Esophagus squamous epithelium (tissue), 5 donors: Measurements from ENCODE around the gene TAS2R31. TPM values are rescaled to one million over a fixed set of nuclear protein-coding genes. Genes with fewer than 3 reads are reported as not detected.
"Not testable (repeated sequence)": the region's sequence is repeated elsewhere in the genome, so short reads cannot be mapped to it uniquely, and the experiment has no call there.

ENCODE experiments used
- DNase-seq: peaks from one replicate; lab custom pipeline; 2025; lab: John Stamatoyannopoulos, UW
- H3K27ac ChIP-seq, 4 donors: fragments of 200-600 bp; sonication (generic); one replicate each; pipeline ENCODE4 v1.5.1; 2016 to 2019; ENCODE audit warnings: mild to moderate bottlenecking in 1 of 4
- H3K27me3 ChIP-seq, 4 donors: fragments of 200-600 bp; sonication (generic); 1 replicate in 3 of 4; 2 replicates in 1 of 4; pipeline versions ENCODE4 v1.5.1 to v1.6.0; 2017 to 2021; ENCODE audit warnings: antibody characterized with exemption in 1 of 4
- H3K36me3 ChIP-seq, 3 donors: fragments of 200-600 bp; sonication (generic); one replicate each; pipeline ENCODE4 v1.5.1; 2016 to 2019
- H3K4me1 ChIP-seq, 3 donors: fragments of 200-600 bp; sonication (generic); one replicate each; pipeline ENCODE4 v1.5.1; 2017 to 2019
- H3K4me3 ChIP-seq, 4 donors: fragments of 200-600 bp; sonication (generic); 1 replicate in 3 of 4; 2 replicates in 1 of 4; pipeline ENCODE4 v1.5.1; 2016 to 2019; ENCODE audit warnings: mild to moderate bottlenecking in 2 of 4, moderate library complexity in 1 of 4
- H3K9me3 ChIP-seq, 3 donors: fragments of 200-600 bp; sonication (generic); one replicate each; pipeline ENCODE4 v1.5.1; 2016 to 2019
- POLR2A ChIP-seq, 4 donors: fragments of 450-650 bp; IDR thresholded peaks; one replicate each; pipeline ENCODE4 v1.6.1; 2017; ENCODE audit warnings: antibody characterized with exemption in 4 of 4, mild to moderate bottlenecking in 4 of 4, moderate library complexity in 3 of 4
- WGBS, 2 donors: methylation state at CpG; one replicate each; pipeline ENCODE4 v1.1.5; 2018; 5-methylcytosine and 5-hydroxymethylcytosine counted together
- intact Hi-C: fragments of 100-400 bp; cut with DNase I; formaldehyde crosslinking; loops from one replicate; pipeline ENCODE4 v1.15.0; 2022
- total RNA-seq, 4 donors: library from RNA; depleted of rRNA; stranded (reverse); fragments of >200 nt; gene quantifications; one replicate each; pipeline ENCODE4 v1.1.0, GENCODE V29; 2016
- TF ChIP-seq, protein P1 (sequence below), 6 experiments: fragments of 450-650 bp in 4 of 6; fragments of 200-600 bp in 2 of 6; sonication (generic) in 2 of 6; IDR thresholded peaks; one replicate each; pipeline ENCODE4 v1.5.1; 2016 to 2019; ENCODE audit warnings: antibody characterized with exemption in 6 of 6, mild to moderate bottlenecking in 4 of 6, moderate library complexity in 4 of 6
- donor health status: DM: yes; HTN: yes; CAD: no.

Gene TAS2R31
- total RNA-seq, 4 donors from 2014 or later, result 1.7 to 6.5 (median 2.8) TPM; not detected in 1

DNA sequence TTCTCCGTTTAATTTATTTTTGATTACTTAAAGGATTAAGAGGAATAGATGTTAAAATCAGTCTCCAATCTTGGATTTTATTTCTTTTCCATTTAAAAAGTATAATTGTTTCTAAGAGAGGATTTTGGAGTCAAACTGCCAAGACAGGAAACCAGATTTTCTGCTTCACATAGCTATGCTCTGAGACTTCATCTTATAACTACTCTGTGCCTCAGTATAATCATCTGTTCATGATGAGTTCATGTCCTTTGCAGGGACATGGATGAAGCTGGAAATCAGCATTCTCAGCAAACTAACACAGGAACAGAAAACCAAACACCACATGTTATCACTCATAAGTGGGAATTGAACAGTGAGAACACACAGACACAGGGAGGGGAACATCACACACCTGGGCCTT lies 9.0 kb upstream of the TAS2R31 start:
- H3K27me3 ChIP-seq, result no peaks in the 10 kb centered on the region
- H3K27ac ChIP-seq, result no peak overlapping the region
- TF ChIP-seq POLR2A (IDR thresholded peaks at IDR 0.05), result no peak
- TF ChIP-seq, protein P1, sequence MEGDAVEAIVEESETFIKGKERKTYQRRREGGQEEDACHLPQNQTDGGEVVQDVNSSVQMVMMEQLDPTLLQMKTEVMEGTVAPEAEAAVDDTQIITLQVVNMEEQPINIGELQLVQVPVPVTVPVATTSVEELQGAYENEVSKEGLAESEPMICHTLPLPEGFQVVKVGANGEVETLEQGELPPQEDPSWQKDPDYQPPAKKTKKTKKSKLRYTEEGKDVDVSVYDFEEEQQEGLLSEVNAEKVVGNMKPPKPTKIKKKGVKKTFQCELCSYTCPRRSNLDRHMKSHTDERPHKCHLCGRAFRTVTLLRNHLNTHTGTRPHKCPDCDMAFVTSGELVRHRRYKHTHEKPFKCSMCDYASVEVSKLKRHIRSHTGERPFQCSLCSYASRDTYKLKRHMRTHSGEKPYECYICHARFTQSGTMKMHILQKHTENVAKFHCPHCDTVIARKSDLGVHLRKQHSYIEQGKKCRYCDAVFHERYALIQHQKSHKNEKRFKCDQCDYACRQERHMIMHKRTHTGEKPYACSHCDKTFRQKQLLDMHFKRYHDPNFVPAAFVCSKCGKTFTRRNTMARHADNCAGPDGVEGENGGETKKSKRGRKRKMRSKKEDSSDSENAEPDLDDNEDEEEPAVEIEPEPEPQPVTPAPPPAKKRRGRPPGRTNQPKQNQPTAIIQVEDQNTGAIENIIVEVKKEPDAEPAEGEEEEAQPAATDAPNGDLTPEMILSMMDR (IDR thresholded peaks at IDR 0.05), result no peak
- H3K4me1 ChIP-seq, result no peaks in the 10 kb centered on the region
- 50 to 65% methylated on average over 1 of the region's 1 CpG for WGBS, 2 donors
- intact Hi-C loops, result no loop called here
- no peaks in the 10 kb centered on the region for H3K9me3 ChIP-seq
- H3K4me3 ChIP-seq, result no peak overlapping the region
- DNase-seq, result no peak
- no peaks in the 10 kb centered on the region for H3K36me3 ChIP-seq

DNA sequence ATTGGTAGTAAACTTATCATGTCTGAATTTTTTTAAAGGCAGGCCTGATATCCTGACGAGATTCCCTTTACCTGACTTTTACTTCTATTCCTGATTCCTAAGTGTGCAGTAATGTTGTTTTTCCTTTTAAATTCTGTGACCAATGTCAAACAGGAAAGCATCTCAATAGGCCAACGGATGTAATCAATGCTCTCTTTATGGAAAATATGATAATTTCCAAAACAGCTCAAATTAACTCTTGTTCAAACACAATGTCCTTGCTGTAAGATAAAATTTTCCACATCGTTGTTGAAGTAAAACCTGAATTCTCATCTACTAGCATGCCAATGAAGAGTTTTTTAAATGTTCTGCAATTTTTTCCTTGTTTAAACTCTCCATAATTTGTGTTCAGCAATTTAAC lies 8.0 kb upstream of the TAS2R31 start:
- H3K27ac ChIP-seq, result no peak overlapping the region
- no peaks in the 10 kb centered on the region for H3K4me1 ChIP-seq
- intact Hi-C loops, result loop anchor here (5.0 kb wide), 1 partner anchor 53 kb away; the partner anchor contains the start of gene TAS2R43
- 55 to 68% methylated on average over 3 of the region's 3 CpGs for WGBS, 2 donors
- DNase-seq, result no peak
- TF ChIP-seq POLR2A (IDR thresholded peaks at IDR 0.05), result no peak
- TF ChIP-seq, protein P1 (IDR thresholded peaks at IDR 0.05), result no peak
- no peaks in the 10 kb centered on the region for H3K36me3 ChIP-seq
- no peaks in the 10 kb centered on the region for H3K9me3 ChIP-seq
- no peaks in the 10 kb centered on the region for H3K27me3 ChIP-seq
- H3K4me3 ChIP-seq, result no peak overlapping the region

DNA sequence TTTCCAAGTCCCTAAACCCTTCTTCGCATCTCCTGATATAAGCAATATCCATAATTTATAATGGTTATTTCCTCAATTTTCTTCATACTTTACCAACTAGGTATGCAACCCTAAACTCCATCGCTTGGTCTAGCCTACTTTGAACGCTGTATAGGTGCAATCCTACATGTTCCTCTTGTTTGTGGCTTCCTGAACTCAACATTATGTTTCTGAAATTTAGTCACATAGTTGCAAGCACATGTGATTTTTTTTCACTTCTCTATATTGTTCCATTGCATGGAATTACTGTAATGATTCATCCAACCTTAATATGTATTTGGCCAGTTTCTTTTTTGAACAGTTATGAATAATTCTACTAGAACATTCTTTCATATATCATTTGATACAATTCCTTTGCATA lies 2.8 kb upstream of the TAS2R31 start:
- intact Hi-C loops, H3K27ac ChIP-seq, H3K27me3 ChIP-seq, H3K4me1 ChIP-seq, H3K9me3 ChIP-seq, H3K4me3 ChIP-seq, DNase-seq: not testable (repeated sequence)
- 84 to 100% methylated on average over 1 of the region's 3 CpGs for WGBS, 2 donors
- H3K36me3 ChIP-seq, result peaks cover 0 to 16% (median 0%) of the 10 kb centered on the region in 3 donors

DNA sequence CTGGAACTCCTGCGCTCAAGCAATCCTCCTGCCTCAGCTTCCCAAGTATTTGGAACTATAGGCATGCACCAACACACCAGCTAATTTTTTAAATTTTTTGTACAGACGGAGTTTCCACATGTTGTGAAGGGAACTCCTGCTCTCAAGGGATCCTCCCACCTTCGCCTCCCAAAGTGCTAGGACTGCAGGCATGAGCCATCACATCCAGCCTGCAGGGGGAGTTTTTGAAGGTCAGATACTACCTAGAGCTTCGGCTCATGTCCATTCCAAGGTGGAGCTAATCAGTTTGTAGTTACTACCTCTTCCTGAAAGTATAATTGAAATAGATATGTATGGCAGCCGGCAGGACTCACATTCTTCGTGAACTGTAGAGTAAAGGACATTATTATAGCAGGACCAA lies 5.1 kb downstream of the TAS2R31 start:
- WGBS, 2 donors, result 95 to 99% methylated on average over 6 of the region's 6 CpGs
- TF ChIP-seq, protein P1 (IDR thresholded peaks at IDR 0.05), result no peak
- TF ChIP-seq POLR2A (IDR thresholded peaks at IDR 0.05), result no peak

DNA sequence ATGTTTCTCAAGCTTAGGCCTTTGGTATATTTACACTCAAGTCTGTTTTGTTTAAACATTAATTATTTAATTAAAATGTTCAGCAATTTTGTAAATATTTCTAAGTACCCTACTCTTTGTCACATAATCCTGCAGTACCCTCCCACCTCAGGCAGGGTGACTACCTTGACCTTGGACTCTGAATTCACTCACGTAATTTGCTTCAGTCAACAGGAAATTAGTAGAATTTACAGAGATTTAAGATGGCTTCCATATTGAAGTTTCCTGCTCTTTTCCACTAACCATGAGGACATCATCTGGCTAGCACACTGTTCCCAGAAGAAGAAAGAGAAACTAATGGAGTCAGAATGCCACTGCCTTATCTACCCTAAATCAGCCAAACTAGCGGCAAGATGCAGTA lies 7.8 kb downstream of the TAS2R31 start:
- Histone ChIP-seq H3K27me3 (no peaks in the 10 kb centered on the region), H3K4me1 (no peaks in the 10 kb centered on the region), H3K4me3 (no peak overlapping the region), H3K9me3 (no peaks in the 10 kb centered on the region), H3K27ac (no peak overlapping the region), H3K36me3 (peaks cover 0 to 19% (median 0%) of the 10 kb centered on the region in 3 donors)
- 77 to 81% methylated on average over 2 of the region's 2 CpGs for WGBS, 2 donors
- TF ChIP-seq POLR2A (IDR thresholded peaks at IDR 0.05), result no peak
- TF ChIP-seq, protein P1 (IDR thresholded peaks at IDR 0.05), result no peak
- no peak for DNase-seq
- intact Hi-C loops, result no loop called here

More for the DNA sequence above, 5.1 kb downstream of the TAS2R31 start:
- H3K36me3 ChIP-seq, result peaks cover 0 to 19% (median 0%) of the 10 kb centered on the region in 3 donors
- no peak overlapping the region for H3K4me3 ChIP-seq
- intact Hi-C loops, result no loop called here
- H3K9me3 ChIP-seq, result no peaks in the 10 kb centered on the region
- no peak overlapping the region for H3K27ac ChIP-seq
- no peak for DNase-seq
- no peaks in the 10 kb centered on the region for H3K27me3 ChIP-seq
- H3K4me1 ChIP-seq, result no peaks in the 10 kb centered on the region

DNA sequence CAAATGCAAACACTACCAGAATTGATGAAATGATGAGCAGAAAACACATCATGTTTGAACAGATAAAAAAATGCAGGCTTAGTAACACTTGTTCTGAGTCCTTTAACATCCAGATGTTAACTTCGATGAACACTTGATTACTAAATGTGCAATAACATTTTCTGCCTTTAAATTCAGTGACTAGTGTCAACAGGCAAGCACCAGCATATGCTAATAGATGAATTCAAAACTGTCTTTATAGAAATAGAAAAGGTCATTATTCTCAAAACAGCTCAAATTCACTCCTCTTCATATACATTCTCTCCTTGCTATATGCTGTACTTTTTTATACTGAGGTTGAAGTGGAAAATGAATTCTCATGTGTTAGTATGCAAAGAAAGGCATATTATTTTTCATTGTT lies 8.7 kb downstream of the TAS2R31 start, which contains the start of gene TAS2R19:
Gene TAS2R19, minus strand, starts transcription at position 101 of the 400 bp plus-strand sequence. Its CDS starts 49 bp downstream, at position 52.
- Histone ChIP-seq H3K27ac (no peak within 1 kb of the TSS), H3K36me3 (peaks cover 0 to 16% (median 0%) of the 10 kb centered on the region in 3 donors), H3K4me1 (no peaks in the 10 kb centered on the region), H3K4me3 (no peak within 1 kb of the TSS), H3K9me3 (no peaks in the 10 kb centered on the region), H3K27me3 (no peaks in the 10 kb centered on the region)
- WGBS, 2 donors, result 52 to 66% methylated on average over 1 of the region's 1 CpG
- intact Hi-C loops, result no loop called here
- no peak for DNase-seq
- TF ChIP-seq POLR2A (IDR thresholded peaks at IDR 0.05), result no peak
- TF ChIP-seq, protein P1 (IDR thresholded peaks at IDR 0.05), result no peak
